Amygdala (tissue), 56 donors: ENCODE results near the gene RANBP3.
A peak's percentile ranks its signal among the peaks of the same experiment; 100 is the strongest.

ENCODE experiments used
- DNase-seq, 56 donors: peaks; one replicate each; lab custom pipeline; 2025; lab: John Stamatoyannopoulos, UW

The RANBP3 gene

DNA sequence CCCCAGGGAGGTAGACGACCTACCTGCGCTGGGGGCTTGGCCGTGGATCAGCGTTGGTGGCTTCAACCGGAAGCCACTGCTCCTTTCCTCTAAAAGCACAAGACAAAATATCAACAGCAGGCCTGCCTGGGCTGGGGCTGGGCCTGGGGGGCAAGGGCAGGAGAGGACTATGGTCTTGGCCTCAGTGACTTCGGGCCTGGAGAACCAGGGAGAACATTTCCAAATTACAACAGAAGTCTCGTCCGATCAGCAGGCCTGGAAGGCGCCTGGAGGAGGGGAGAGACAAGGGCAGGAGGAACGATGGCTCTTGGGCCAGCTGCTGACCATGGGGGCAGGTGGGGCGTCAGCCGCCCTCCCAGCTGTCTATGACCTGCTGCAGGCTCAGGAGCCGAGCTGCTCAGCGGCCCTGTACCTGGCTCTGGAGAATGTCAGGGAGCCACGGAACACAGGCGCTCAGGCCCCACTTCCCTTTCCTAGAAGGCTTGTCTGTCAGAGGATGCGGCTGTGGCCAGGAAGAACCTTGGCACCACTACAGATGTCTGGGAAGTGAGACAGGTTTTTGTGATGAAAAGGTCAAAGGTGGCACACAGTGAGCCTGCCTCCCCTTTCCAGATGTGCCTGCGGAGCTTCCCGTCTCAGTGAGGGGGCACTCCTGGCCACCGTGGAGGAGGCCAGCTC lies 44.4 kb downstream of the RANBP3 start:
- DNase-seq: no peak

DNA sequence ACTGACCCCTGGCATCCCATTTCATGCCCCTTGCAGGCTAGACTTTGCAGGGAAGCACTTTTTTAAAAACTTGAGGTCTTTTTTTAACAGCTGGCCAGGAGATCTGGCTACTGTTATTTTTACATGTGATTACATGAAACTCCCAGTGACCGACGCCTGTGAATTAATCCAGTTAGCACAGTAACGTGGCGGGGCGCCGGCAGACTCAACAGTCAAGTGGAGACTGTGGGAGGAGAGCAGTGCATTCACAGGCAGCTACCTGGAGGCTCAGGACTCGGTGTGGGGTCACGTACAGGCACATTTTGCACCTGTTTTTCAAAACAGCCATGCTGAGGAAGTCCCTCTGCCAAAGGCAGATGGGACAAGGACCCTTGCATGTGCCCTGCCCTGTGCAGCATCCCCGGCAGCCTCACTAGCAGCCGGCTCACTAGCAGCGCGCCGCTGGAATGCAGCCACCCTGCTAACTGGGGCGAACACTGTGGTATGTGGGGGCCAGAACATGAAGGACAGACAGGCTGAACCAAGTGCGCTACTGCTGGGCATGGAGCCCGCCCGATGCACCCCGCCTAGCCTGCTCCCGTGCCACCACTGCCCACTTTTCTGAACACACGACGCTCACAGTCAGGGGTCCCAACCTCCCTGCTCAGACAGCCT lies 45.2 kb downstream of the RANBP3 start:
- peak in 7 of 56 donors; percentile 8 to 45 (median 25) for DNase-seq

DNA sequence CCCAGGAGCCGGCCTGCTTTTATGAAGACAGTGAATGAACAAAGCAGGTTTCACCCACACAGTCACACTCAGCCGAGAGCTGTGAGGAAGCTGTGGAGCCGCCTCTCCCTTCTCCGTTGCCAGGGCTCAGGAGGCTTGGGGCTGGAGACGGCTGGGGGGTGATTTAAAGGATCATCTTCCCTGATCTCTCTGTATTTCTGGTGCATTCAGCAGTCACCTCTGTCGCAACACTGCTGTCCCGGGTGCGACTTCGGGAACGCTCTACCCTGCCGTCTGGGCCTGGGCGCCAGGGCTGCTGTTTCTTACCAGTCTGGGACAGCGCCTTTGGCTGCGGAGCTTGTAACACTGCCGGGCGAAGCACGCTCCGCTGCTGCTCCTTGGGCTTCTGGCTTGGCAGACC lies 45.8 kb downstream of the RANBP3 start:
- DNase-seq: peak in 23 of 56 donors; percentile 11 to 66 (median 41)

DNA sequence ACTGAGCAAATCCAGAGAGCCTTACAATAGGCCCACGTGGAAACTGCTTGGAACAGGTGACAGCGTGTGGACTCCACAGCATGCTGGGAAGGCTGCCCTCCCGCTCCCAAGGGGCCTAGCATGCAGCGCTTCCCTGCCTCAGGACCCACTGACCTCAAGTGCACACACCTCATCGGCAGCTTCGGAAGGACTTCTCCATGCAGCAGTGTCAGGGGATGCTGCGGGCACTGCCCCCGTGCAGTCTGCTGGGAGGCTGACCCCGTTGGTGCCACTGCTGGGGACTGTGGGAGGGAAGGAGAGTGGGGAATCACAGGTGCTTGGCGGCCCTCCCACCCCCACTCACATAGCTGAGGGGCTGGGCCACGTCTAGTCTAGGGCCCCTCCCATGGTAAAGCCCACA lies 46.7 kb downstream of the RANBP3 start:
- no peak for DNase-seq

DNA sequence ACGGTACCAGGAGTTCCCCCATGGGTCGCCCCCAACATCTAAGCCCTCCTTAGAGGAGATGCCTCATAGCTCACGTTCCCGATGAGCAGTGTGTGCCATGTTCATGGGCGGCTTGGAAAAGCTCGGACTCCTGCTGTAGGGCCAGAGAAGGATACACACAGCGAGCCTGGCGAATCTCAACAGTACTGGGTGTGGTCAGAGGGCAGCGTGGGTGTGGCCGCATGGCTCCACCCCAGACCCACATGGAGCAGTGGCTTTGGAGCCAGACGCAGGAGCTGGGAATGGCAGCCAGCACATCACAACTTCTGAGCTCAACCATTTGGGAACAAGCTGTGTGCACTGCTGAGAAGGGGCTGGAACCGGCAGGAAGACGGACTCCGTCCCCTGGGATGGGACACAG lies 48.3 kb downstream of the RANBP3 start:
- no peak for DNase-seq

DNA sequence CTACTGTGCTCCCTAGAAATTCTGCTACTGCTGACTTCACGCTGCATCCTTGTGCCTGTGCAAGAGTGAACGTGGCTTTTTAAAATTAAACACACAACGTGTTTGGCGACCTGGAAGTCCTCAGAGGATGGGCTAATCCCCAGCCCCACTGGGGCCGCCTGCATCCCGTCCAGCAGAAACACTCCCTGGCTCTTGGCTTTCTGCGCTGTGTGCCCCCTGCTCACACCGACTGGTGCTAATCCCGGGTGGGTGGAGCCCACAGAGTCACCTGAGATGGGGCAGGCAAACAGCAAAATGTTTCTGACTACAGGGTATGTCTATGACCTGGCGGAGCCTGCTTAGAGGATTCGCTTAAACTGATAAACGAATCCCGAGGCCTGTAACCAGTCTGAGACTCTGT lies 48.8 kb downstream of the RANBP3 start:
- DNase-seq: no peak

DNA sequence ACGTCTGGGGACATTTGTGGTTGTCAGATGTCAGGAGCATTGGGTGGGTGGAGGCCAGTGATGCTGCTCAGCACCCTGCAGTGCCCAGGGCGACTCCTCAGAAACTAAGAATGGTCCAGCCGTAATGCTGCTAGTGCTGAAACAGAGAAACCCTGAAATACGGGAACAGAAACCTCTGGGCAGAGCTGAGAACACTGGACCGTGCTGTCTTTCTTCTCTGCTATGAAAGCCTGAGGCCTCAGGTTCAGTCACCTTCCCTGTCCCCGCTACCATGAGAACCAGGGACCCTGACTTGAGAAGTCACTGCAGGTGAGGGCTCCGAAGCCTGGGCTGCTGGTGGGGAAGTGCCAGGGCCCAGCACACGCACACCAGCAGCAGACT lies 50.5 kb downstream of the RANBP3 start:
- no peak for DNase-seq

DNA sequence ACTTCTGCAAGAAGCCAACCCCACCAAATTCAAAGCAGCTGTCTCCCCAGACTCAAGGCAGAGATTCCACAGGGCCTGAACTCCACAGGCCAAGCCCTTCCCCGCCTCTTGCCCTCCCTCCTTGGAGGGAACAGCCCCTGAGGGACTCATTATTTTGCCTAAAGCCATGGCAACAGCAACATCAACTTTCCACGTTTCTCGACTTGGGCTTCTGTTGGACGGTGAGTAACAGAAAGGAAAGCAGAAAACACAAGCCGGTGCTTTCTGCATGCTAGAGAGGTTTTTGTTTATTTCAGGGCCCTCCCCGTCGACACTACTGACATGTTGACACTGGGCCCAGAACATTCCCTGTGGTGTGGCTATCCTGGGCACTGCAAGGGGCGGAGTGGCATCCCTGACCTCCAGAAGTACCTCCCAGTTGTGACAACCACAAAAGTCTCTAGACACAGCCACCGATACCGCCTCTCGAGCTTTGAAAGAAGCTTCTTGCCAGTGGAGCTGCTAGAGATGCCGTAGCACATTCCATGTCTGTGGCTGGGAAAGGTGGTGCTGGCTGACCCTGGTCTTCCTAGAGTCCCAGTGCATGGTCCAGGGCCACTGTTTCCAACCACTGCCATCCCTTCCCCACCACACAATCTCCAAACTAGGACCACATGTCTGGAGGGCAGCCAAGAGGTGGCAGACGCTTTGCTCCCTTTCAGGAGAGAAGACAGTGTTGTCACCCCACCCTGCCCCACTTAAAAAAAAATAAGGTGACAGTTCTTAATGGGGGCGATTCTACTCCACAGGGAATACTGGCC lies 51.1 kb downstream of the RANBP3 start:
- DNase-seq: peak in 5 of 56 donors; percentile 2 to 32 (median 17)

DNA sequence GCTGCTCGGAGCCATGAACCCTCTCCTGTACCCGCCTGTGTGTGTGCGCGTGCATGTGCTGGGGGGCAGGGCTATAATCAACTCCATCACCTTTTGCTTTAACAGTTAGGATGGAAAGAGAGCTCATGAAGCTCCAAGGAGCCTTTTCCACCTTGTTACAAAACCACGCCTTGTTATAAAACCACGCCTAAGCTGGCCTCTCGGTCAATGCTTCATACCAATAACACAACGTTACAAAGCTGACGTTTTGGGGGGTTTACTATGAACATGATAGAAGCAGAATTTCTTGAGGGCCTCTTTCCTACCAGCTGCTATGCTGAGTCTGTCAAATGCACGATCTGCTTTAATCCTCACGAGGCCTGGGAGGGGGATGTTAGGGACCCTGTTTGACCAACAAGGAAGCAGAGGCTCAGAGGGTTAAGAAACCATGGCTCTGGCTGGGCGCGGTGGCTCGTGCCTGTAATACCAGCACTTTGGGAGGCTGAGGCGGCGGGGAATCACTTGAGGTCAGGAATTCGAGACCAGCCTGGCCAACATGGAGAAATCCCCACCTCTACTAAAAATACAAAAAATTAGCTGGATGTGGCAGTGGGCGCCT lies 52.0 kb downstream of the RANBP3 start:
- DNase-seq: no peak

DNA sequence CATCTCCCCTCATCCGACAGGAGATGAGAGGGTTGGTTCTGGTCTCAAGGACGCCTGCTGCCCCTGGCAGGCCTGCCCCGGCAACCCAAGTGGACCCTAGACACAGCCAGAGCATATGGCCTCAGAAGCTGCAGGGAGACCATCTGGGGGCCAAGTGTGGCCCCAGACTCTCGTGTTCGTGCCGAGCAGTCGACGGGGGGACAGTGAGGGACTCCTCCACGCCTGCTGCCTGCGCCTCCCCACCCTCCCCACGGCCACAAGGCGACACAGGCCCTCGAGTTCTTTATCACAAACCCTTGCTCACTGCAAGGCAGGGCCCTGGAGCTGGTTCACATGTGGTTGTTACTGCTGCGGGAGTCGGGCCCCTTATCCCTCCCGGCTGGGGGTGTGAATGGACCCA lies 54.6 kb downstream of the RANBP3 start:
- DNase-seq: no peak

DNA sequence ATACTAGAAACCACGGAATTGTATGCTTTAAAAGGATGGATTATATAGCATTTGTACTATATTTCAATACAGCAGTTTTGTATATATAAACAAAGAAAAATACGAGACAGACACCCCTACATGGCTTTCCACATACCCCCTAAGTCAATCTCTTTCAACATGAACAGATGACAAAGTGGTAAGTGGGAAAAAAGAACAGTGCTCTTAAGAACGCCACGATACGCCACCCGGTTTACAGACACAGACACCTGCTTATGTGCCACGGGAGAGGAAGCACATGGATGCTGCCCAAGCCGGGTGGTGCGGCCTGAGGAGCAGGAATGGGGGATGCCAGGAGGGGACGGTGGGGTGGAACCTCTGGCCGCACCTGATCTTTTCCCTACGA lies 55.8 kb downstream of the RANBP3 start:
- DNase-seq: no peak

DNA sequence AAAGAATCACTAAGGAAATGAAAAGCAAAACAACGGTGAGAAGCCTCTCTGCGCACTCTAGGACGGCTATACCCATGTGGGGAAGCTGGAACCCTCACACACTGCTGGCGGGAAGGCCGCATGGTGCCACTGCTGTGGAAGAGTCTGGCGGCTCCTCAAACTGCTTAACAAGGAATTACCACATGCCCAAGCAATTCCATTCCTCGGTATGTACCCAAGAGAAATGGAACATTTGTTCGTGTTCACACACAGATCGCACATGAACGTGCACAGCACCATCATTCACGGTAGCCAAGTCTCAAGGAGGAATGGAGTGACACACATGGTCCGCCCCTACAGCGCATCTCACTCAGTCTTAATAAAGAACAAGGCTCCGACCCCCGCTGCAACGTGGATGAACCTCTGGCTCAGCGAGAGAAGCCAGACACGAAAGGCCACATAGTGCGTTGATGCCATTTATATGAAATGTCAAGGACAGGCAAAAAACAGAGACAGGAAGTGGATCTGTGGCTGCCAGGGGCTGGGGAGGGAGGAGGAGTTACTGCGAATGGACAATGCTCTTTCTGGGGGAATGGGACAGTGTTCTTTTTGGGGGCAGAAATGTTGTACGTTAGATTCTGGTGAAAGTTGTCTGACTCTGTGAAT lies 56.3 kb downstream of the RANBP3 start:
- no peak for DNase-seq

DNA sequence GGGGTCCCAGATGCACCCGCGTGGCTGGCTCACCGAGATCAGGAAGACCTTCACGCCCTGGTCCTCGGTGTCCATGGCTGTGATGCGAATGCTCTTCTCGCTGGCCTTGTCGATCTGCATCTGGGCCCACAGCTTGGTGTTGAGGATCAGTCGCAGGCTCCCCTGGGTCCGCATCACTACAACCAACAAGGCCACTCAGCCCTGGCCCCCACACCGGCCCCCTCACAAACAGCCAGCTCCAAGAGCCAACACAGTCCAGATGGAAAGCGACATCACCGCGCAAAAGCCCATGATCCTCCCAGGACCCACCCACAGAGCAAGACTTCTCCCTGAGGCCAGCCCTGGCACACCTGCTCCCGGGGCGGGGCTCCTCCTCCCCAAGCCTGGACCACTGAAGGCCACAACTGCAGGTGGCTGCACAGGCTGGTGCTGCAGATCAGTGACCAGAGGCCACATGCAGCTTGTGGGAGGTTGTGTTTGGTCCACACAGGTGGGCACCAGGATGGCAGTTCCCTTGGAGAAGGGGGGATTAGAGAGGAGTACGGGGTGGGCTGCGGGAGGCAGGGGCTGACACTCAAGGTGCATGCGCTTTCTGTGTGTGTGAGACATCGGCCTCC lies 59.4 kb downstream of the RANBP3 start:
- no peak for DNase-seq

DNA sequence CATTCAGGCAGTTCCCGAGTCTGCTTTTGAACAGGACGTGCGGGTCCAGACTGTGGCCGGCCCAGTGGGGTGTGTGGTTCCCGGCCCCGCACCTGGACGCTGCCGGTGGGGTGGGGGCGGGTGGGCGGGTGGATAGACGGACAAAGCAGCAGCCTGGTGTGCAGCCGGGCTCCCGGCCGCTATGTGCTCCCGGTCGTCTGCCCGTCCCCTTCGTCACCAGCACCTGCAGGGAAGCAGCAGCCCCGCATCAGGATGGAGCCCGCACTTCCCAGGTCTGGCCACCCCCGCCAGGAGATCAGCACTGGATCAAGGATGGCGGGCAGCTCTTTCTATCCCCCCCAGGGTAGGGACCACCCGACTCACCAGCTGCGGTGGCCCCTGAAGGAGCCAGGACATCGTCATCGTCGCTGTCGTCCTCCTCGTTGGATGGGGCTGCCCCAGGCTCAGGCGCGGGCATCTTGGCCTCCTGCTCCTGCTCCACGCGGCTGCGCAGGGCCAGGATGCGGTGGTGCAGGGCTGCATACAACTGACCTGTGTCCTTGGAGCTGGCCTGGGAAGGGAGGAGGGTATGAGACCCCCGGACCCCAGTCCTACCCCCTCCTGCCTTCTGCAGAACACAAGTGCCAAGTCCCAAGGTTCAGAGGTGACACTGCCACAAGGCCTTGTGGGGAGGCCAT lies 60.4 kb downstream of the RANBP3 start:
- DNase-seq: no peak

DNA sequence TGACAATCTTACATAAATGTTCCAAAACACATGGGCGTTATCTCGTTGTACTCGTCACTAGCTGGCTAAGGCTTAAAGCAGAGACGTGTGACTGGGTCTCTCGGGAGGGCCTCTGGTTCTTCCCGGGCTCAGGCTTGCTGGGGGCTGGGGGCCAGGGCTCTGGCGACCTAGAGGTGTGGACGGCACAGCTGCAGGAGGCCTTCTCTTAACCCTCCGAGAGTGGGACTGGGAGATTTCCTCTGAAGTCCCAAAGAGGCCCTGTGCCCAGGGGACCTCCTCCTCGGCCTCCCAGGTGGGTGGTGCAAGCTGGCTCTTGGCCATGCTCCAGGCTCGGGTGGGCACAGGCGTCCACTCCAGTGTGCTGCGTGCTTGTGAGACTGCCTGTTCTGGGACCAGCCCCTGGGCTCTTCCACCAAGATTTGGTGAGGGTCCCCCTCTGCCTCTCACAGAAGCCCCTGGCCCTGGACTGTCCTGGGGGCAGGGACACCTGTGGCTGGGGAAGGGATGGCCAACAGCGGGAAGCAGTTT lies 61.7 kb downstream of the RANBP3 start:
- DNase-seq: no peak

DNA sequence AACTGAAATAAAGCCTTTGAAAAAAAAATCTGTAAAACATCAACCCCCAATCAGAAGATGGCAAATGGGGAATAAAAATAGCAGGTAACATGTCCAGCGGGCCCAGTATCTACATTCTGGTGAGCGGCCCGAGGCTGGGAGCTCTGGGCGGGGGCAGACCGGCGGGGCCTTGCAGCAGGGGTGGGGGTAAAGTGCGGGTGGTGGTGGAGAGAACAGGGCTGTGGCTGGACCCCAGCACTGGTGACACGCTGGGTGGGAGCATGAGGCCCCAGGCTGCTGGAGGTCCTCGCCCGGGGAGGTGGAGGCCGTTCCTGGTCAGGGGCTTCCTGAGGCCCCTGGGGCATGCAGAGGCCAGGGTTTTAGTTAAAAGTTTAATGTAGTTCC lies 62.2 kb downstream of the RANBP3 start:
- DNase-seq: no peak

DNA sequence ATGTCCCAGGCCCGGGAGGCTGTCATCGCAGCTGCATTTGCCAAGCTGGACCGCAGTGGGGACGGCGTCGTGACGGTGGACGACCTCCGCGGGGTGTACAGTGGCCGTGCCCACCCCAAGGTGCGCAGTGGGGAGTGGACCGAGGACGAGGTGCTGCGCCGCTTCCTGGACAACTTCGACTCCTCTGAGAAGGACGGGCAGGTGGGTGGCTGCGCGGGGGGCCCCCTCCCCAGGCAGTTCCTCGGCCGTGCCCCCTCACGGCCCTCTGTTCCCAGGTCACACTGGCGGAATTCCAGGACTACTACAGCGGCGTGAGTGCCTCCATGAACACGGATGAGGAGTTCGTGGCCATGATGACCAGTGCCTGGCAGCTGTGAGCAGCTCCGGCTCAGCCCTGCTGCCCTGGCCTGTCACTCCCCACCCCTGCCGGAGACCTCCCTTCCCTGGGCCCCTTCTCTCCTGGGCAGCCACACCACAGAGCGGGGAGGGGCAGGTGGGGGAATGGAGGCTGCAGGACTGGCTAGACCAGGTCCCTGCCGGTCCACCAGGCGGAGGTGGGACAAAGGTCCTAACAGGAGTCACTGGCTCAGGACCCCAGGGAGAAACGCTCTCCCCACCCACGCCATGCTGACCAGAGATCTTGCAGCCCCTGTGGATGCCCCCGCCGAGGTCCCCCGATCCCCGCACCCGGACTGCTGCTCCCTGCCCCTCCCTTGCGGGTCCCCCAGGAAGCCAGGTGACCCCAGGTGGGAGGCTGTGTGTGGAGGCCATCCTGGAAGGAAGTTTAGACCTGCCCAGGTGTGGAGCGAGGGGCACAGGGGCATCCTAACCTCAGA lies 62.8 kb downstream of the RANBP3 start:
- DNase-seq: no peak

DNA sequence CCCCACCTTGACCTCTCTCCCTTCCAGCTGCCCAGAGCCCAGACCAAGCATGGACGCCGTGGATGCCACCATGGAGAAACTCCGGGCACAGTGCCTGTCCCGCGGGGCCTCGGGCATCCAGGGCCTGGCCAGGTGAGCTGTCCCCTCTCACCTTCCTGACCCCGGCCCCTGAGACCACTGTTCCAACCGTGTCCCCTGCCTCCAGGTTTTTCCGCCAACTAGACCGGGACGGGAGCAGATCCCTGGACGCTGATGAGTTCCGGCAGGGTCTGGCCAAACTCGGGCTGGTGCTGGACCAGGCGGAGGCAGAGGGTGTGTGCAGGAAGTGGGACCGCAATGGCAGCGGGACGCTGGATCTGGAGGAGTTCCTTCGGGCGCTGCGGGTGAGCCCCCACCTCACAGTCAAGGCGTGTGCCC lies 63.6 kb downstream of the RANBP3 start:
- DNase-seq: no peak
